Ovary (tissue), 9 donors: ENCODE measurements around the gene HMSD. TPM values are rescaled to one million over a fixed set of nuclear protein-coding genes. Genes with fewer than 3 reads are reported as not detected.
A peak's percentile ranks its signal among the peaks of the same experiment; 100 is the strongest.

ENCODE experiments used
- DNase-seq, 5 donors: peaks; one replicate each; pipeline ENCODE4 v3.0.0-alpha.2; 2019 to 2020
- H3K27ac ChIP-seq, 2 donors: fragments of 200-600 bp; one replicate each; pipeline versions ENCODE4 v1.5.1 to v1.8.0; 2019 to 2022
- H3K27me3 ChIP-seq: fragments of 200-600 bp; one replicate; pipeline ENCODE4 v1.8.0; 2022
- H3K36me3 ChIP-seq: fragments of 200-600 bp; sonication (generic); one replicate; pipeline ENCODE4 v1.5.1; 2019
- H3K4me1 ChIP-seq: one replicate; pipeline ENCODE4 v1.8.1; 2013; ENCODE audit warnings: mild to moderate bottlenecking, moderate library complexity; ENCODE audit not compliant: insufficient read depth
- H3K4me3 ChIP-seq: fragments of 200-600 bp; sonication (generic); one replicate; pipeline ENCODE4 v1.5.1; 2017
- H3K9me3 ChIP-seq, 2 donors: fragments of 200-600 bp in 1 of 2; sonication (generic) in 1 of 2; one replicate each; pipeline versions ENCODE4 v1.5.1 to v1.8.1; 2013 to 2019; ENCODE audit warnings: mild to moderate bottlenecking in 1 of 2, moderate library complexity in 1 of 2
- EP300 ChIP-seq: sonication (generic); formaldehyde crosslinking; IDR thresholded peaks from one replicate; pipeline ENCODE4 v1.6.1; 2017; ENCODE audit warnings: antibody characterized with exemption
- POLR2A ChIP-seq: fragments of 450-650 bp; IDR thresholded peaks from one replicate; pipeline ENCODE4 v1.6.1; 2017; ENCODE audit warnings: antibody characterized with exemption, mild to moderate bottlenecking, moderate library complexity
- WGBS, 3 donors: extraction: QIAGEN DNeasy Blood & Tissue Kit in 1 of 3; methylation state at CpG; one replicate each; pipeline versions ENCODE4 v1.1.5 to v1.1.7; 2013 to 2017; 5-methylcytosine and 5-hydroxymethylcytosine counted together
- intact Hi-C, 4 donors: fragments of 100-400 bp; cut with DNase I; formaldehyde crosslinking; loops; one replicate each; pipeline versions ENCODE4 v1.11.0 to v1.15.1; 2022 to 2023
- polyA plus RNA-seq, 2 donors: library from polyadenylated mRNA; stranded (reverse); fragments of 200-250 nt in 1 of 2; fragments of 350-450 nt in 1 of 2; fragmentation: Illumina TruSeq in 1 of 2; extraction: RNeasy Lipid Tissue Mini Kit (QIAGEN cat#74804) in 1 of 2; gene quantifications; one replicate each; pipeline ENCODE4 v1.2.3, GENCODE V29; 2013 to 2014
- total RNA-seq, 7 donors: library from RNA; depleted of rRNA in 2 of 7; stranded (reverse); fragments of >200 nt in 2 of 7; fragmentation: NEBNext Ultra II Directional in 3 of 7; extraction: Animal tissue kit (Norgen Biotek cat#: 25700) in 3 of 7; gene quantifications; one replicate each; pipeline versions ENCODE4 v1.1.0 to v1.2.4, GENCODE V29; 2016 to 2023
- TF ChIP-seq, protein P1 (sequence below), 3 donors: fragments of 450-650 bp in 2 of 3; fragments of 200-600 bp in 1 of 3; IDR thresholded peaks; one replicate each; pipeline versions ENCODE4 v1.5.1 to v1.8.0; 2016 to 2022; ENCODE audit warnings: antibody characterized with exemption in 3 of 3, mild to moderate bottlenecking in 1 of 3
- donor health status: DM: no; HTN: no; CAD: no; lungs with moderate emphysema.
- donor health status: DM: no; HTN: no; CAD: no.
- donor health status: Bipolar disorder and iron deficiency.
- donor health status: DM: yes; HTN: yes; CAD: no.
- donor health status: DM: no; HTN: no; CAD: no.
- donor health status: DM: yes; HTN: yes; CAD: no.

The HMSD gene
- total and polyA plus RNA-seq, 9 donors: 0.02 to 2.0 (median 0.08) TPM; not detected in 6

DNA sequence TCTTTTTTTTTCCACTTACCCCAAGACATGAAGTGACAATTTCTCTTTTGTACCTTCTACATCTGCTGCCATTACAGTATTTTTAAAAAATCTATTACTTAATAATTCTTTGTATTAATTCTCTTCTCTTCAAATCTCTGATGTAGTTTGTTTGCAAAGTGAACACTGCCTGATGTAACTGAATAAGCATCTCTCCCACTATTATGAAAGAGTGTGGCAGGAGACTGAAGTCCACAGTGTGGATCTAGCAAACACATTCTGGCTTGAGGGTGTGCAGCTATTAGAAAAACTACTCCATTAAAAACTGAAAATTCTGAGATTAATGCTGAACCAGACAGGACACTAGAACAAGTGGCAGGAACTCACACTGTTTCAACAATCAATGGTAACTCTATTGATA is 15.8 kb downstream of the HMSD start:
- H3K4me3 ChIP-seq: no peak overlapping the region
- TF ChIP-seq POLR2A (no peak), EP300 (no peak)
- TF ChIP-seq, protein P1, sequence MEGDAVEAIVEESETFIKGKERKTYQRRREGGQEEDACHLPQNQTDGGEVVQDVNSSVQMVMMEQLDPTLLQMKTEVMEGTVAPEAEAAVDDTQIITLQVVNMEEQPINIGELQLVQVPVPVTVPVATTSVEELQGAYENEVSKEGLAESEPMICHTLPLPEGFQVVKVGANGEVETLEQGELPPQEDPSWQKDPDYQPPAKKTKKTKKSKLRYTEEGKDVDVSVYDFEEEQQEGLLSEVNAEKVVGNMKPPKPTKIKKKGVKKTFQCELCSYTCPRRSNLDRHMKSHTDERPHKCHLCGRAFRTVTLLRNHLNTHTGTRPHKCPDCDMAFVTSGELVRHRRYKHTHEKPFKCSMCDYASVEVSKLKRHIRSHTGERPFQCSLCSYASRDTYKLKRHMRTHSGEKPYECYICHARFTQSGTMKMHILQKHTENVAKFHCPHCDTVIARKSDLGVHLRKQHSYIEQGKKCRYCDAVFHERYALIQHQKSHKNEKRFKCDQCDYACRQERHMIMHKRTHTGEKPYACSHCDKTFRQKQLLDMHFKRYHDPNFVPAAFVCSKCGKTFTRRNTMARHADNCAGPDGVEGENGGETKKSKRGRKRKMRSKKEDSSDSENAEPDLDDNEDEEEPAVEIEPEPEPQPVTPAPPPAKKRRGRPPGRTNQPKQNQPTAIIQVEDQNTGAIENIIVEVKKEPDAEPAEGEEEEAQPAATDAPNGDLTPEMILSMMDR (IDR thresholded peaks at IDR 0.05): no peak
- intact Hi-C loops: no loop called here
- H3K4me1 ChIP-seq: peaks cover 3% of the 10 kb centered on the region
- no peaks in the 10 kb centered on the region for H3K9me3 ChIP-seq
- DNase-seq: no peak
- no peaks in the 10 kb centered on the region for H3K36me3 ChIP-seq
- no peak overlapping the region for H3K27ac ChIP-seq
- no peaks in the 10 kb centered on the region for H3K27me3 ChIP-seq

GRCh38 chr18:63965716-63966330 is 16.7 kb downstream of the HMSD start:
- no peak overlapping the region for H3K27ac ChIP-seq
- no peaks in the 10 kb centered on the region for H3K27me3 ChIP-seq
- no peak for DNase-seq
- TF ChIP-seq EP300: no peak
- no peak for TF ChIP-seq POLR2A
- TF ChIP-seq, protein P1 (IDR thresholded peaks at IDR 0.05): no peak
- intact Hi-C loops: no loop called here
- no peaks in the 10 kb centered on the region for H3K9me3 ChIP-seq
- peaks cover 3% of the 10 kb centered on the region for H3K4me1 ChIP-seq
- H3K36me3 ChIP-seq: no peaks in the 10 kb centered on the region
- no peak overlapping the region for H3K4me3 ChIP-seq
- 83 to 84% (median 83%) methylated on average over 5 of the region's 5 CpGs for WGBS, 3 donors

DNA sequence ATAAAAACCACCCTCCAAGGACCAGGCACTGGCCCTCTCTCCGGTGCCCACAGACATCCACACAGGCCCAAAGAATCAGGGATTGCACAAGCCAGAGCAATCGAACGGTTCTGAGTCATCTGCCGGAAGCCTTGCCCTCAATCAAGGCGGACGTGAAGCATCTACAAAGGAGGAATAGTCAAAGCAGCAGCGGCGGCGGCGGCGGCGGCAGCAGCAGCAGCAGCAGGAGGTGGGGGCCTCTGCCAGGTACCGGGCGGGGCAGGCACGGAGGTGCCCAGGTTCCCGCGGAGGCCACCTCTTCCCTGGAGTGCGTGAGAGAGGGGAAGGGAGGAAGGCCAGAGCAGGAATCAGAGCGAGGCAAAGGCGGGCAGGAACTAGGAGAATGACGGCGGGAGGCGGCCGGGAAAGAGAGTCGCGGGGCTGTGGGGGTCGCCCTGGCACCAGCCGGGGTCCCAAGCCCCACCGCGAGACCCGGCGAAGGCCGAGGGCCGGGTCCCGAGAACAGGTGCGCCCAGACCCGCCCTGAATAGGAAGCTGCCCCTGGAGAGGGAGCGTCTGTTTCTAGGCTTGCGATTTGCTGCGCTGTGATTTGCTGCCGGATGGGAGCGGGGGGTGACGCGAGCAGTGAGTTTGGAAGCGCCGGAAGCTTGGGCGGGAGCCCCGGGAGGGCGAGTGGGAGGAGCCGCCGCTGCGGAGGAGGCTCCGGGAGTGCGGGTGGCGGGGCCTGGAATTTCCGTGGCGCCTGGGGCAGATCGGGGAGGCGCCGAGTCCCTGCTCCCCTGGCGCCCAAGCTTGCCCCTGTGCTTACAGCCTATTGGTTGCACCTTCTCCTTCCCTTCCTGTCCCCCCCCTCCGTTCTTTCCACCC is 21.1 kb downstream of the HMSD start, which contains the start of gene SERPINB8:
Gene SERPINB8 (plus strand): TSS at position 140 of the 867 bp plus-strand sequence. CDS start 8,228 bp downstream, outside the sequence.
- DNase-seq: peak; percentile 92 to 94 (median 94)
- WGBS, 3 donors: 0% methylated on average over 62 of the region's 62 CpGs
- intact Hi-C loops: no loop called here
- peak within 1 kb of the TSS; percentile 92 for H3K4me3 ChIP-seq
- H3K27ac ChIP-seq: peak within 1 kb of the TSS; percentile 85 to 92
- no peaks in the 10 kb centered on the region for H3K27me3 ChIP-seq
- TF ChIP-seq EP300 (no peak), POLR2A (peak; percentile 93)
- TF ChIP-seq, protein P1 (IDR thresholded peaks at IDR 0.05): no peak
- no peaks in the 10 kb centered on the region for H3K9me3 ChIP-seq
- H3K36me3 ChIP-seq: no peaks in the 10 kb centered on the region
- peaks cover 3% of the 10 kb centered on the region for H3K4me1 ChIP-seq

- peaks cover 3% of the 10 kb centered on the region for H3K4me1 ChIP-seq
These were observed 21.7 kb downstream of the HMSD start for GRCh38 chr18:63970809-63971205.

More at GRCh38 chr18:63970809-63971205, 21.7 kb downstream of the HMSD start:
- TF ChIP-seq, protein P1 (IDR thresholded peaks at IDR 0.05): no peak
- no peak for TF ChIP-seq EP300
- Histone ChIP-seq H3K36me3 (no peaks in the 10 kb centered on the region), H3K27me3 (no peaks in the 10 kb centered on the region), H3K4me3 (peak overlapping the region; percentile 92), H3K27ac (peak overlapping the region; percentile 23 to 92), H3K9me3 (no peaks in the 10 kb centered on the region)
- intact Hi-C loops: no loop called here
- 19 to 28% (median 20%) methylated on average over 18 of the region's 18 CpGs for WGBS, 3 donors
- peak; percentile 41 to 61 (median 49) for DNase-seq
